ENCODE results near the gene TCF7L2.

Gene TCF7L2

GRCh38 chr10:113162960-113163359 is 212.9 kb downstream of the TCF7L2 start:
- DNase-seq (ENCODE audit: low spot score): no peak
- no peak for TF ChIP-seq CTCF (IDR thresholded peaks at IDR 0.05; ENCODE audit: extremely low read depth, insufficient read depth, missing control alignments)
- in situ Hi-C loops (cut with MboI; ENCODE audit: low pct_unique_long_range_greater_than_20kb, low sequenced_read_pairs, unreplicated experiment): no loop called here

- in situ Hi-C loops (cut with MboI; ENCODE audit: low pct_unique_long_range_greater_than_20kb, low sequenced_read_pairs, unreplicated experiment): no loop called here
- no peak for DNase-seq (ENCODE audit: low spot score)
- no peak for TF ChIP-seq CTCF (IDR thresholded peaks at IDR 0.05; ENCODE audit: extremely low read depth, insufficient read depth, missing control alignments)
Measured at GRCh38 chr10:113165673-113166072, 215.6 kb downstream of the TCF7L2 start.

- no peak for TF ChIP-seq CTCF (IDR thresholded peaks at IDR 0.05; ENCODE audit: extremely low read depth, insufficient read depth, missing control alignments)
- no peak for DNase-seq (ENCODE audit: low spot score)
- in situ Hi-C loops (cut with MboI; ENCODE audit: low pct_unique_long_range_greater_than_20kb, low sequenced_read_pairs, unreplicated experiment): no loop called here
Measured at GRCh38 chr10:113167702-113168101, 217.7 kb downstream of the TCF7L2 start.

- in situ Hi-C loops (cut with MboI; ENCODE audit: low pct_unique_long_range_greater_than_20kb, low sequenced_read_pairs, unreplicated experiment): no loop called here
- DNase-seq (ENCODE audit: low spot score): no peak
- no peak for TF ChIP-seq CTCF (IDR thresholded peaks at IDR 0.05; ENCODE audit: extremely low read depth, insufficient read depth, missing control alignments)
Measured at GRCh38 chr10:113168584-113168983, 218.5 kb downstream of the TCF7L2 start.

GRCh38 chr10:113169111-113169510 is 219.1 kb downstream of the TCF7L2 start:
- no peak for TF ChIP-seq CTCF (IDR thresholded peaks at IDR 0.05; ENCODE audit: extremely low read depth, insufficient read depth, missing control alignments)
- in situ Hi-C loops (cut with MboI; ENCODE audit: low pct_unique_long_range_greater_than_20kb, low sequenced_read_pairs, unreplicated experiment): no loop called here
- DNase-seq (ENCODE audit: low spot score): no peak

- in situ Hi-C loops (cut with MboI; ENCODE audit: low pct_unique_long_range_greater_than_20kb, low sequenced_read_pairs, unreplicated experiment): no loop called here
- DNase-seq (ENCODE audit: low spot score): peak; percentile 50
- no peak for TF ChIP-seq CTCF (IDR thresholded peaks at IDR 0.05; ENCODE audit: extremely low read depth, insufficient read depth, missing control alignments)
Measured at GRCh38 chr10:113169853-113170460, 219.9 kb downstream of the TCF7L2 start.

Measured in GM13977 (cell line).